Measurements from ENCODE around the gene TCF23.
"Not testable (repeated sequence)": the region's sequence is repeated elsewhere in the genome, so short reads cannot be mapped to it uniquely, and the experiment has no call there.

Gene TCF23

DNA sequence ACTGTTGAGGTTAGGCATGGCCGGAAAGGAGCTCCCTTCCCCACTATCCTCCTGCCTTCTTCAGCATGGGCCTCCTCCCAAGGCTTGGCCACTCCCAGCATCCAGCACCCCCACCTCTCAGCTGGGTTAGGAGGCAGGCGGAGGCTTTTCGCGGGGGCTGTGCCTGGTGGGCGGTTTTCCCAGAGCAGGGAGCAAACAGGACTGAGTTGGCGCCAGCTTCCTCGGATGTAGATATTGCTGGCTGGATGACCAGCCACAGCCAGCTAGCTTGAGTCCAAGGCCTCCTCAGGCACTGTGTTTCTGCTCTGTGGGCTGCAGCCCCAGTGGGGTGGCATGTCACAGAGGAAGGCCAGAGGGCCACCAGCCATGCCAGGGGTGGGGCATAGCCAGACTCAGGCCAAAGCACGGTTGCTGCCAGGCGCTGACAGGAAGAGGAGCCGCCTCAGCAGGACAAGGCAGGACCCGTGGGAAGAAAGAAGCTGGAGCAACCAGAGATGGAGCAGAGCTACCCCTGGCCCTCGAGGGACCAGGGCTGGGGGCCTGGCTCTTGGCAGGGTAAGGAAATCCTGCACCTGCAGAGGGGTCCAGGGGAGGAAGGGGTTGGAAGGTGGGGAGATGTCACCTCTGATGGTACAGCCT is at the start of gene TCF23:
TSS of gene TCF23 (plus strand) at position 204 of the 639 bp plus-strand sequence. CDS start at position 334, 130 bp downstream.
- no peak for DNase-seq

DNA sequence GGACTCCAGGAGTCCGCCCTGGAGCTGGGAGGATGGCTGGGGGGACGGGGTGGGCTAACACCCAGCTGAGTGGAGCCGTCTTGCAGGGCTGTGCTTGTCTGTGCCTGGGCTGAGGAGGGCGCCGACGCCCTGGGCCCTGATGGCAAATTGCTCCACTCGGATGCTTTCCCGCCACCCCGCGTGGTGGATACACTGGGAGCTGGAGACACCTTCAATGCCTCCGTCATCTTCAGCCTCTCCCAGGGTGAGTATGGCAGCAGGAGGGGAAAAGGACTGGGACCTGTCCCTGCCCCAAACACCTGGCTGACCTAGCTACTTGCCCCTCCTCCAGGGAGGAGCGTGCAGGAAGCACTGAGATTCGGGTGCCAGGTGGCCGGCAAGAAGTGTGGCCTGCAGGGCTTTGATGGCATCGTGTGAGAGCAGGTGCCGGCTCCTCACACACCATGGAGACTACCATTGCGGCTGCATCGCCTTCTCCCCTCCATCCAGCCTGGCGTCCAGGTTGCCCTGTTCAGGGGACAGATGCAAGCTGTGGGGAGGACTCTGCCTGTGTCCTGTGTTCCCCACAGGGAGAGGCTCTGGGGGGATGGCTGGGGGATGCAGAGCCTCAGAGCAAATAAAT is 49.4 kb upstream of the TCF23 start:
- DNase-seq, result no peak

- DNase-seq, result no peak
These were observed 48.8 kb upstream of the TCF23 start for GRCh38 chr2:27100036-27100435.

DNA sequence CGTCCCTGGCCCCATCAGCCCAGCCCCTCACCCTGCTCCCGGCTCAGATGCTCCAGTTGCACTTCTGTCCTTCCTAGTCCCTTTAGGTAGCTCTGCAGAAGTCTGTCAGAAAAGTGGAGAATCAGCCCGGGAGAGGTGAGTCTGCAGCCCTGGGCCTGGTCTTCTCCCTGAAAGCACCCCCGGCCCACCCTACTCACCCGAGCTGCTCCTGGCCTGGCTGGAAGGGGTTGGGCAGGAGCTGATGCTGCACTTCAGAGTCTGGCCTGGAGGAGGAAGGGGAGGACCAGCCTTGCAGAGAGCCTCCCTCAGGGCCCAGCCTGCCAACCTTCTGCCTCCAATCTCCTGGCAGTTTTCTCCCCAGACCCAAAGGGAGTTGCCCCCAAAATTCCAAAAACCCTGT is 46.5 kb upstream of the TCF23 start:
- no peak for DNase-seq

- DNase-seq, result no peak
These were observed 42.8 kb upstream of the TCF23 start for GRCh38 chr2:27105981-27106380.

DNA sequence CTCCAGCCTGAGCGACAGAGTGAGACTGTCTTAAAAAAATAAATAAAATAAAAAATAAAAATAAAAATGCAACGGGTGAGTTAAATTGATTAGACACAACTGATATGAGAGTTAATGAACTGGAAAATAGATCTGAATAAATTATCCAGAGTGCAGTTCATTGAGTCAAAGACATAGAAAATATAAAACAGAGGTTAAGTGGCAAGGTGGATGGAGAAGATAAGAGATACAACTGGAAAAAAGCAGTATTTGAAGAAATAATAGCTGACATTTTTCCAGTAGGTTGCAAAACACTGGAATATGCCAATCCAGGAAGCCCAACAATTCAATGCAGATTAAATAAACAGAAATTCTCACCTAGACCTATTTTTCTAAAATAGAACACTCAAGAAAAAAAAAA is 40.6 kb upstream of the TCF23 start:
- no peak for DNase-seq

- DNase-seq, result no peak
These were observed 39.7 kb upstream of the TCF23 start for GRCh38 chr2:27109083-27109482.

DNA sequence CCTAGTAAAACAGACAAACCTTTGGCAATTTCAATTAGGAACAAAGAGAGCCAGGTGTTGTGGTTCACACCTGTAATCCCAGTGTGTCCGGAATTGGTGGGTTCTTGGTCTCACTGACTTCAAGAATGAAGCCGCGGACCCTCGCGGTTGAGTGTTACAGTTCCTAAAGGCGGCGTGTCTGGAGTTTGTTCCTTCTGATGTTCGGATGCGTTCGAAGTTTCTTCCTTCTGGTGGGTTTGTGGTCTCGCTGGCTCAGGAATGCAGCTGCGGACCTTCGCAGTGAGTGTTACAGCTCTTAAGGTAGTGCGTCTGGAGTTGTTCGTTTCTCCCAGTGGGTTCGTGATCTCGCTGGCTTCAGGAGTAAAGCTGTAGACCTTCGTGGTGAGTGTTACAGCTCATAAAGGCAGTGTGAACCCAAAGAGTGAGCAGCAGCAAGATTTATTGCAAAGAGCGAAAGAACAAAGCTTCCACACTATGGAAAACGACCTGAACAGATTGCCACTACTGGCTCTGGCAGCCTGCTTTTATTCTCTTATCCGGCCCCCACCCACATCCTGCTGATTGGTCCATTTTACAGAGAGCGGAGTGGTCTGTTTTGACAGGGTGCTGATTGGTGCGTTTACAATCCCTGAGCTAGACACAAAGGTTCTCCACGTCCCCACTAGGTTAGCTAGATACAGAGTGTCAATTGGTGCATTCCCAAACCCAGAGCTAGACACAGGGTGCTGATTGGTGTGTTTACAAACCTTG is 38.0 kb upstream of the TCF23 start:
- not testable (repeated sequence) for DNase-seq

- DNase-seq, result not testable (repeated sequence)
These were observed 37.3 kb upstream of the TCF23 start for GRCh38 chr2:27111392-27112078.

- DNase-seq, result no peak
These were observed 33.3 kb upstream of the TCF23 start for GRCh38 chr2:27115519-27115918.

- DNase-seq, result no peak
These were observed 30.7 kb upstream of the TCF23 start for GRCh38 chr2:27117995-27118524.

DNA sequence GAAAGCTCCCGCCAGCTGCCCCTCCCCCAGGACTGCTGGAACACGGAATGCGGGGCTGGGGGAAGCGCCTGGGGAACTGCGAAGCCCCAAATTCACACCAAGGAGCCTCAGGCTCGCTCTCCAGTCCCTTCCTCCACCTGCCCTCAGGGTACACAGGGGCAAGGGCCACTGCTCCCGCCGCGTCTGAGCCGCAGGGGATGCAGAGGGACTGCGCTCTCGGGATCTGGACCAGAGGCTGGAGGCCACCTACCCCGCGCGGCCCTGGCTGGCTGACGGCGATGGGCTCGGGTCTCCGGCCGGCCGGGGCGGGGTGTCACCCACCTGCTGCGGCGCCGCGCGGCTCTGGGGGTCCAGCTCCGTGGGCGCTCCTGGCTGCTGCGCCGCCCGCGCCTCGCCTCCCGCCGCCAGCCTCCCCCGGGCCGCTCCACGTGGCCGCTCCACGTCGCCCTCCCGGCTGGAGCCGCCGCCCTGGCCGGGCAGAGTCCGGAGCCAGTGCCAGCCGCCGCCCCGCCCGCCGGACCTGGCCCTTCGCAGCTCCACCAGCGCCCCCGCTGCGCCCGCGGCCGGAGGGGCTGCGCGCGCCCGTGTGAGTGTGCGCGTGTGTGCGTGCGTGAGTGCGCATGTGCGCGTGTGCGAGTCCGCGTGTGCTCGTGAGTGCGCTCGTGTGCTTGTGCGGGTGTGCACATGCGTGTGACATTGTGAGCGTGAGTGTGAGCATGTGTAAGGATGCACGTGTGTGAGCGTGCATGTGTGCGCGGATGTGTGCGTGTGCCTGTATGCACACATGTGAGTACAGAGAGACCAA is 30.1 kb upstream of the TCF23 start, which contains the start of gene CGREF1:
TSS of gene CGREF1 (minus strand) at position 604 of the 805 bp plus-strand sequence. CDS start 14,762 bp downstream, outside the sequence.
- peak; percentile 37 for DNase-seq

- not testable (repeated sequence) for DNase-seq
These were observed 29.5 kb upstream of the TCF23 start for GRCh38 chr2:27119330-27119670.

DNA sequence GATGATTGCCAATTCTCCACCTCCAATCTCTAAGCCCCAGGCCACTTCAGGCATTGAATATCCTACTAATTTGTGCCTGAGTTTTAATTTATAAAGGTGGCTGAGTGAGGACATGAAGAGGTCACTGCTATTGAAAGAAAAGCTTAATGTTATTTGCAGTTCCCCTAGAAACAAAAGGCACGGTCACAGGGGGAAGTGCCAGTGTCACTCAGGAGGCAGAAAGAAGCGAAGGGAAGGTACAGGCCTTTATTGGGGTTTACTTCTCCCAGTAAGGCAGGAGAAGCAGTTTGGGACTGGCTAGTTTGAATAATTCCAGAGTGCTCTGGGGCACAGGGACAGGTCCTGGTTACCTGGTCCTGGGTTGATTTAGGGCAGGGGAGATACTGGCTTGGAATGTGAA is 26.9 kb upstream of the TCF23 start:
- DNase-seq, result no peak

DNA sequence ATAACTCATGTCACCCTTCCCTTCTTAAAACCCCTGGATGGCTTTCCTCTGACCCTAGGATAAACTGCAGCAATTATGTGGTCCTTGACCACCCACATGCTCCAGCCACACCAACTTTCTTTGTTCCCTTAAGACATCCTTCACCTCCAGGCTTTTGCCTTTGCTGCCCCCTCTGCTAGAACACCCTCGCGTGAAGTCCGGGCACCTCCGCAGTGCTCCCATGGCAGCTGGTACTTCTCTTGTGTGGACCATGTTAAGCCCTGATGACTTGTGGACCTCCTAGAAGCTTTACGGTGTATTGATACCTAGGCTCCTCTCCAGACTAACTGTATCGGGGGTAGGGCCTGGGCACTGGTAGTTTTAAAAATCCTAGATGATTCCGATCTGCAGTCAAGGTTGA is 26.0 kb upstream of the TCF23 start:
- DNase-seq, result no peak

DNA sequence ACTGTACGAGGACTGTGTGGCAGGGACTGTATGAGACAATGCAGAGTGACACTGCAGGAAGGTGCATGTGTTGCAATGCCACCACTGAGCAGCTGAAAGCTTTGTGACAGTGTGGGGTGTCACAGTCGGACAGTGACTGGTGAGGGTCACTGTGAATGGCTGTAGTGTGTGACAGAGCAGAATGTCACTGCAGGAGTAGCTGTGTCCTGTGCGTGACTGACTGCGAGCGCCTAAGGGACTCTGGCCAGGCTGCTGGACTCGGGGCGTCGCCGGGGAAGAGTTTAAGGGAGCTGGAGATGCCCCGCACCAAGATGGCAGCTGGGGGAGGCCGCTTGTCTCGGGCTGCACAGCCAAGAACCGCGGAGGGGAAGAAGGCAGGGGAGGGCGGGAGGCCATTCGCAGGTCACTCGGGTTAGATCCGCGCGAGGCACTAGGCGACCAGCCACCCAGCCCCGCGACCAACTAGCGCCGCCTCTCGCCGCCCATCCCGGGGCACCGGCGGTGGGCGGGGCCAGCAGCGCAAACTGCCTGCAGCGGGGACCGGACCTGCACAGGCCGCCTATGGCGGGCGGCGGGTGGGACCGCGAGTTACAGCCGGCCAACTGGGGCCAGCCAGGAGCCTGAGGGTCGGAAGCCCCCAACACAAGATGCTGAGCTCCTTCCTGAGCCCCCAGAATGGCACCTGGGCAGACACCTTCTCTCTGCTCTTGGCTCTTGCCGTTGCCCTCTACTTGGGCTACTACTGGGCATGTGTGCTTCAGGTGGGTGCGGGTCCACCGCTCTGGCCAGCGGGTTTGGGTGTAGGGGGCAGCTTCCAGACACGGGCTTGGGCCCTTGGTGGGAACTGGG is 25.3 kb upstream of the TCF23 start, which contains the start of gene ABHD1:
TSS of gene ABHD1 (plus strand) at position 514 of the 849 bp plus-strand sequence. CDS start at position 648, 134 bp downstream.
- peak; percentile 58 for DNase-seq

- no peak for DNase-seq
These were observed 23.7 kb upstream of the TCF23 start for GRCh38 chr2:27125104-27125503.

DNA sequence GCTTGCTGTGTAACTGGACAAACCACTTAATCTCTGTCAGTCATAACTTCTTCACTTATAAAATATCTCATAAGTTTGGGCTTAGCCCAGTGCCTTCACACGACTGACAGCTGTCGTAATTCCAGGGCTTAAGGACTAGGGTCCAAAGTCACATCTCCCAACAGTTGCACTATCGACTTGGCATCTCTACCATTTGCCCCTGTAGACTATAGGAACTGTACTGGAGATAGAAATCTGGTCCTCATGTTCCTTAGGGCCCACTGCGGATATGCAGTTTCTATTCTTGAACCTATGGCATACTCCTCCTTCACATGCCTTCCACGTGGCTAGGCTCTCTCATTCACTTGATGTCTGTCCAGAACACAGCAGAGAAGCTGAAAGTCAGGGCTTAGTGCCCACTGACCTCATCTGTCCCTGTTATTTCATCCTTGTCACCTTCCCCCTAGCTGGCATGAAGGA is 22.5 kb upstream of the TCF23 start:
- no peak for DNase-seq

DNA sequence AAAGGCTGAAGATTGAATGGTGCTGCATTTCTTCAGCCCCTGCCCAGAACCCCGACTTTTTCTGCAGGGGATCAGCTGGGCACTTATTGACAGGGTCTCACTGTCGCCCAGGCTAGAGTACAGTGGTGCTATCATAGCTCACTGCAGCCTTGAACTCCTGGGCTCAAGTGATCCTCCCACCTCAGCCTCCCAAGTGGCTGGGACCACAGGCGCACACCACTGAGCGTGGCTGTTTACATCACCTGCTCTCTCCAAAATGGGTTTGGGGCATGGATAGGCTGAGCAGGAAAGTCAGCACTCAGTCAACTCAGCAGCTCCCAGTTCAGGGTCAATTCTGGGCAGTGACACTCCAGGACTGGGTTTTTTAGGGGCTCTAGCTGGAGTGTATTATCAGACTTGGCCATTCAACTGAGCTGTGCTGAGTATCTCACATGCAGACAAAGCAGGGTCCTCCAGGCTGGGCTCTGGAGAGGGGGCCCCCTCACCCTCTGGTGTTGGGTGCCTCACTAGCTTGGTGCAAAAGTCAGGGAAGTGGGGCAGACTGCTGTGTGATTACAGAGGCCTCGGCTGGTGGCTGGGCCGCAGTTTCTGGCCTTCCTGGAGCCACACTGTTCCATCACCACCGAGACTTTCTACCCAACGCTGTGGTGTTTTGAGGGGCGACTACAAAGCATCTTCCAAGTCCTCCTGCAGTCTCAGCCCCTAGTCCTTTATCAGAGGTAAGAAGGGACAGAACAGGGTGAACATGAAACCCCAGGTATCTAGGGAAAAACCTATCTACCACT is 20.7 kb upstream of the TCF23 start:
- DNase-seq, result no peak

Measured in activated CD4-positive, alpha-beta T cell treated with anti-CD3 and anti-CD28 coated beads for 48 hours (primary cell).